OCI-LY1 (cell line): Measurements from ENCODE around the gene PRKG2.

Experiments used
- CTCF ChIP-seq: fragments of 200-600 bp; sonication (generic), shearing (Covaris generic); IDR thresholded peaks from 2 replicates; pipeline ENCODE4 v1.5.1; 2017; ENCODE audit warnings: mild to moderate bottlenecking, antibody characterized with exemption, low read length, moderate library complexity, mixed read lengths
- EZH2 ChIP-seq: fragments of 200-600 bp; sonication (generic), shearing (Covaris generic); IDR thresholded peaks from 2 replicates; pipeline ENCODE4 v1.8.0; 2017; ENCODE audit warnings: borderline replicate concordance, mixed run types, mild to moderate bottlenecking, antibody characterized with exemption, low read length, moderate library complexity, mixed read lengths

GRCh38 chr4:81069706-81070331 lies 145.2 kb downstream of the PRKG2 start:
- TF ChIP-seq CTCF, result peak; percentile 93
- TF ChIP-seq EZH2, result no peak
